Common myeloid progenitor, CD34-positive (primary cell): ENCODE measurements around the gene FZD10.

ENCODE experiments used
- CTCF ChIA-PET: fragments of 350-600 bp; sonication (Branson Sonifier 250); formaldehyde crosslinking; loops from one replicate; lab custom pipeline; 2021; ENCODE audit warnings: antibody characterized with exemption; lab: Charles Lee
- POLR2A ChIA-PET: fragments of 350-600 bp; sonication (Branson Sonifier 250); formaldehyde crosslinking; loops from one replicate; lab custom pipeline; 2021; ENCODE audit warnings: antibody characterized with exemption; lab: Charles Lee
- DNase-seq, 3 donors: peaks; one replicate each; pipeline versions ENCODE4 v3.0.0 to v3.0.0-alpha.2; 2013
- H3K27ac ChIP-seq, 2 experiments: 1 replicate in 1 of 2; 2 replicates in 1 of 2; pipeline ENCODE4 v1.7.0; 2013; ENCODE audit warnings: inconsistent platforms in 2 of 2, low read length in 2 of 2, mild to moderate bottlenecking in 2 of 2, low read depth in 1 of 2, moderate library complexity in 1 of 2; ENCODE audit not compliant: severe bottlenecking in 2 of 2, insufficient read depth in 1 of 2, poor library complexity in 1 of 2
- H3K27me3 ChIP-seq, 5 experiments: replicated peaks in 2 of 5; 1 replicate in 3 of 5; 2 replicates in 2 of 5; pipeline versions ENCODE4 v1.6.1 to v1.7.0; 2013; ENCODE audit warnings: low read length in 4 of 5, mild to moderate bottlenecking in 2 of 5, moderate library complexity in 2 of 5, inconsistent platforms in 1 of 5; ENCODE audit not compliant: insufficient read depth in 5 of 5, control insufficient read depth in 4 of 5
- H3K36me3 ChIP-seq, 4 experiments: 1 replicate in 2 of 4; 2 replicates in 2 of 4; pipeline versions ENCODE4 v1.6.1 to v1.7.0; 2013; ENCODE audit warnings: low read length in 3 of 4, control low read depth in 1 of 4, mild to moderate bottlenecking in 1 of 4; ENCODE audit not compliant: control insufficient read depth in 4 of 4, insufficient read depth in 4 of 4
- H3K4me1 ChIP-seq, 4 experiments: 1 replicate in 3 of 4; 2 replicates in 1 of 4; pipeline versions ENCODE4 v1.6.1 to v1.7.1; 2013; ENCODE audit warnings: low read length in 3 of 4, mild to moderate bottlenecking in 3 of 4, control low read depth in 1 of 4, inconsistent platforms in 1 of 4, moderate library complexity in 1 of 4; ENCODE audit not compliant: control insufficient read depth in 4 of 4, insufficient read depth in 4 of 4; ENCODE audit errors: control extremely low read depth in 1 of 4
- H3K4me3 ChIP-seq, 7 experiments: 1 replicate in 4 of 7; 2 replicates in 3 of 7; pipeline versions ENCODE4 v1.5.1 to v1.7.0; 2013; ENCODE audit warnings: mild to moderate bottlenecking in 7 of 7, low read length in 6 of 7, moderate library complexity in 6 of 7, inconsistent platforms in 2 of 7, low read depth in 2 of 7, control low read depth in 1 of 7; ENCODE audit not compliant: insufficient read depth in 4 of 7, control insufficient read depth in 1 of 7; ENCODE audit errors: extremely low read depth in 1 of 7
- H3K9me3 ChIP-seq, 5 experiments: 1 replicate in 4 of 5; 2 replicates in 1 of 5; pipeline versions ENCODE4 v1.6.1 to v1.7.1; 2013; ENCODE audit warnings: low read length in 4 of 5, mild to moderate bottlenecking in 2 of 5, inconsistent platforms in 1 of 5, low read depth in 1 of 5, moderate library complexity in 1 of 5; ENCODE audit not compliant: control insufficient read depth in 4 of 5, insufficient read depth in 2 of 5; ENCODE audit errors: control extremely low read depth in 1 of 5
- WGBS: methylation state at CpG from one replicate; pipeline ENCODE4 v1.1.5; 2013; ENCODE audit not compliant: insufficient coverage; 5-methylcytosine and 5-hydroxymethylcytosine counted together

The FZD10 gene

GRCh38 chr12:130160711-130161231 lies 1.5 kb upstream of the FZD10 start:
- POLR2A ChIA-PET, result no interaction called here
- Histone ChIP-seq H3K4me3 (no peak overlapping the region), H3K27ac (no peak overlapping the region), H3K4me1 (peaks cover 0 to 19% (median 7%) of the 10 kb centered on the region in 4 experiments), H3K36me3 (no peaks in the 10 kb centered on the region), H3K27me3 (peaks cover 18 to 97% (median 50%) of the 10 kb centered on the region in 5 experiments), H3K9me3 (peaks cover 0 to 6% (median 0%) of the 10 kb centered on the region in 5 experiments)
- no peak for DNase-seq
- CTCF ChIA-PET, result interaction anchor here (0.6 kb wide), 1 partner anchor 1171 kb away, joined by 3 read pairs; no protein-coding TSS in a partner anchor
- WGBS, result 5% methylated on average over 32 of the region's 44 CpGs

DNA sequence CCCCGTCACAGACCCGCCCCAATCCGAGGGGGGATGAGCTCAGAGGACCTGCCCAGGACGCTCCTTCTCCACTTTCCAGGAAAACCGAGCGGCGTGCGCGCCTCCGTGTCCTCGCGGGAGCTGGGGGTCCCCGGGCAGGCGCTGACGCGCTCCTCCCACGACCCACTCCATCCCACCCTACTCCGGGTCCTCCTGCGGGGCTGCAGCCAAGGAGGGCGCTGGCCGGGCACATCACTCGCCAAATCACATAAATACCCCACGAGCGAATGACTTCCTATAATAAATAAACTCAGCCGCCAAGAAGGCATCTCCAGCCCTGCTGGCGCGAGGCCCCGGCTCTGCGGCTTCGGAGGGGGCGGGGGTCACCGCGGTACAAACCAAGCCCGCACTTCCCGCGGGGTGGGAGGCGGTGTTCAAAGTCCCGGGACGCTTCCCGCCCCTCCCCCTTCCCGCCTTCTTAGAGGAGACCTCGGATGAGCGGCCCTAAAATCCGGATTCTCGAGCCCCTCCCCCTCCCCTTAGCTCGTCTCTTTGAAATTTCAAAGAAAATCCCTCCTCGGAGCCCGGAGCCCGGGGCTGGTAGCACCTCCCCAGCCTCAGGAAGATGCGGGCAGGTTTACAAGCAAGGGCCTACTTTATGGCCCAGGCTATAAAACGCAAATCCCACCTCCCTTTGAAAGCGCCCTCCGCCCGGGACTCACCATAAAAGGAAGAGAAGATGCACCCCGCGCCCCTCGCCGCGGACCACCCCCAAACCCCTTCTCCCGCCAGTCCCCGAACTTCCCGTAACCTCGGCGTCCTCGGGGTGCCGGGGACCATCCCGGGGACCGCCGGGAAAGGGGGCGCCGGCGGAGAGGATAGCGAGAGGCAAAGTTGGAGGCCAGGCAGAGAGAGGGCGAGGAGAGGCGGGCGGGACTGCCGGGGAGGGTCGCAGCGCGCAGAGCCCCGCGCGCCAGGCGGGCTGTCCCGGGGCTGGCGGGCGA lies 712 bp upstream of the FZD10 start:
- CTCF ChIA-PET, result no interaction called here
- POLR2A ChIA-PET, result no interaction called here
- Histone ChIP-seq H3K4me3 (peak overlapping the region in 3 of 7 experiments; percentile 50 to 52 (median 50)), H3K9me3 (peaks cover 0 to 6% (median 0%) of the 10 kb centered on the region in 5 experiments), H3K27ac (no peak overlapping the region), H3K27me3 (peaks cover 18 to 97% (median 56%) of the 10 kb centered on the region in 5 experiments), H3K4me1 (peaks cover 0 to 19% (median 7%) of the 10 kb centered on the region in 4 experiments), H3K36me3 (no peaks in the 10 kb centered on the region)
- DNase-seq, result peak in 2 of 3 donors; percentile 39 to 42
- under 1% methylated on average over 29 of the region's 87 CpGs for WGBS

- no peak for DNase-seq
These were observed 639 bp downstream of the FZD10 start for GRCh38 chr12:130162745-130163460.

DNA sequence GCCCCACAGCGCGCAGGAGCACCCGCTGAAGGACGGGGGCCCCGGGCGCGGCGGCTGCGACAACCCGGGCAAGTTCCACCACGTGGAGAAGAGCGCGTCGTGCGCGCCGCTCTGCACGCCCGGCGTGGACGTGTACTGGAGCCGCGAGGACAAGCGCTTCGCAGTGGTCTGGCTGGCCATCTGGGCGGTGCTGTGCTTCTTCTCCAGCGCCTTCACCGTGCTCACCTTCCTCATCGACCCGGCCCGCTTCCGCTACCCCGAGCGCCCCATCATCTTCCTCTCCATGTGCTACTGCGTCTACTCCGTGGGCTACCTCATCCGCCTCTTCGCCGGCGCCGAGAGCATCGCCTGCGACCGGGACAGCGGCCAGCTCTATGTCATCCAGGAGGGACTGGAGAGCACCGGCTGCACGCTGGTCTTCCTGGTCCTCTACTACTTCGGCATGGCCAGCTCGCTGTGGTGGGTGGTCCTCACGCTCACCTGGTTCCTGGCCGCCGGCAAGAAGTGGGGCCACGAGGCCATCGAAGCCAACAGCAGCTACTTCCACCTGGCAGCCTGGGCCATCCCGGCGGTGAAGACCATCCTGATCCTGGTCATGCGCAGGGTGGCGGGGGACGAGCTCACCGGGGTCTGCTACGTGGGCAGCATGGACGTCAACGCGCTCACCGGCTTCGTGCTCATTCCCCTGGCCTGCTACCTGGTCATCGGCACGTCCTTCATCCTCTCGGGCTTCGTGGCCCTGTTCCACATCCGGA lies 1.4 kb downstream of the FZD10 start:
- H3K9me3 ChIP-seq, result peaks cover 0 to 6% (median 0%) of the 10 kb centered on the region in 5 experiments
- no peak overlapping the region for H3K27ac ChIP-seq
- peaks cover 0 to 19% (median 7%) of the 10 kb centered on the region in 4 experiments for H3K4me1 ChIP-seq
- no peak overlapping the region for H3K4me3 ChIP-seq
- ChIA-PET CTCF (no interaction called here), POLR2A (no interaction called here)
- peaks cover 12 to 99% (median 66%) of the 10 kb centered on the region in 5 experiments for H3K27me3 ChIP-seq
- WGBS, result 7% methylated on average over 71 of the region's 71 CpGs
- no peak for DNase-seq
- no peaks in the 10 kb centered on the region for H3K36me3 ChIP-seq

More at GRCh38 chr12:130162745-130163460, 639 bp downstream of the FZD10 start:
- Histone ChIP-seq H3K27me3 (peaks cover 18 to 99% (median 65%) of the 10 kb centered on the region in 5 experiments), H3K27ac (no peak overlapping the region), H3K4me3 (peak overlapping the region in 3 of 7 experiments; percentile 50 to 52 (median 50)), H3K36me3 (no peaks in the 10 kb centered on the region), H3K4me1 (peaks cover 0 to 19% (median 7%) of the 10 kb centered on the region in 4 experiments), H3K9me3 (peaks cover 0 to 6% (median 0%) of the 10 kb centered on the region in 5 experiments)
- ChIA-PET CTCF (no interaction called here), POLR2A (no interaction called here)
- WGBS, result 2% methylated on average over 76 of the region's 78 CpGs

DNA sequence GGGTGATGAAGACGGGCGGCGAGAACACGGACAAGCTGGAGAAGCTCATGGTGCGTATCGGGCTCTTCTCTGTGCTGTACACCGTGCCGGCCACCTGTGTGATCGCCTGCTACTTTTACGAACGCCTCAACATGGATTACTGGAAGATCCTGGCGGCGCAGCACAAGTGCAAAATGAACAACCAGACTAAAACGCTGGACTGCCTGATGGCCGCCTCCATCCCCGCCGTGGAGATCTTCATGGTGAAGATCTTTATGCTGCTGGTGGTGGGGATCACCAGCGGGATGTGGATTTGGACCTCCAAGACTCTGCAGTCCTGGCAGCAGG lies 1.9 kb downstream of the FZD10 start:
- Histone ChIP-seq H3K9me3 (peaks cover 0 to 6% (median 0%) of the 10 kb centered on the region in 5 experiments), H3K27me3 (peaks cover 10 to 99% (median 62%) of the 10 kb centered on the region in 5 experiments), H3K36me3 (no peaks in the 10 kb centered on the region), H3K4me3 (no peak overlapping the region), H3K27ac (no peak overlapping the region), H3K4me1 (peaks cover 0 to 19% (median 8%) of the 10 kb centered on the region in 4 experiments)
- DNase-seq, result no peak
- CTCF ChIA-PET, result no interaction called here
- WGBS, result 9% methylated on average over 15 of the region's 18 CpGs
- POLR2A ChIA-PET, result no interaction called here

DNA sequence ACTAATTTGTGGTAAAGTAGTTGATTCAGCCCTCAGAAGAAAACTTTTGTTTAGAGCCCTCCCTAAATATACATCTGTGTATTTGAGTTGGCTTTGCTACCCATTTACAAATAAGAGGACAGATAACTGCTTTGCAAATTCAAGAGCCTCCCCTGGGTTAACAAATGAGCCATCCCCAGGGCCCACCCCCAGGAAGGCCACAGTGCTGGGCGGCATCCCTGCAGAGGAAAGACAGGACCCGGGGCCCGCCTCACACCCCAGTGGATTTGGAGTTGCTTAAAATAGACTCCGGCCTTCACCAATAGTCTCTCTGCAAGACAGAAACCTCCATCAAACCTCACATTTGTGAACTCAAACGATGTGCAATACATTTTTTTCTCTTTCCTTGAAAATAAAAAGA lies 2.7 kb downstream of the FZD10 start:
- Histone ChIP-seq H3K36me3 (no peaks in the 10 kb centered on the region), H3K4me1 (peaks cover 0 to 22% (median 9%) of the 10 kb centered on the region in 4 experiments), H3K27ac (no peak overlapping the region), H3K9me3 (peaks cover 0 to 6% (median 0%) of the 10 kb centered on the region in 5 experiments), H3K4me3 (no peak overlapping the region), H3K27me3 (peaks cover 9 to 97% (median 55%) of the 10 kb centered on the region in 5 experiments)
- WGBS, result 0% methylated on average over 1 of the region's 5 CpGs
- ChIA-PET CTCF (no interaction called here), POLR2A (no interaction called here)
- no peak for DNase-seq
